Gastrocnemius medialis (tissue), 4 donors: ENCODE measurements around the gene SELL. TPM values are rescaled to one million over a fixed set of nuclear protein-coding genes. Genes with fewer than 3 reads are reported as not detected.
"Not testable (repeated sequence)": the region's sequence is repeated elsewhere in the genome, so short reads cannot be mapped to it uniquely, and the experiment has no call there.

ENCODE experiments used
- ATAC-seq, 2 donors: fragments of 150-250 bp; one replicate each; pipeline ENCODE4 v1.9.1; 2016
- DNase-seq, 2 donors: peaks; one replicate each; pipeline ENCODE4 v3.0.0-alpha.2; 2019
- H3K27ac ChIP-seq, 4 donors: fragments of 200-600 bp; sonication (generic); 1 replicate in 1 of 4; 2 replicates in 3 of 4; pipeline ENCODE4 v1.5.1; 2016 to 2018; ENCODE audit warnings: mild to moderate bottlenecking in 2 of 4, moderate library complexity in 1 of 4
- H3K27me3 ChIP-seq, 3 donors: fragments of 200-600 bp; sonication (generic) in 2 of 3; 1 replicate in 1 of 3; 2 replicates in 2 of 3; pipeline versions ENCODE4 v1.5.1 to v1.6.0; 2016 to 2019; ENCODE audit warnings: mild to moderate bottlenecking in 1 of 3, moderate library complexity in 1 of 3
- H3K36me3 ChIP-seq, 2 donors: fragments of 200-600 bp; sonication (generic) in 1 of 2; one replicate each; pipeline ENCODE4 v1.5.1; 2017 to 2018
- H3K4me1 ChIP-seq, 2 donors: fragments of 200-600 bp; sonication (generic) in 1 of 2; one replicate each; pipeline ENCODE4 v1.5.1; 2016 to 2017; ENCODE audit warnings: mild to moderate bottlenecking in 2 of 2
- H3K4me3 ChIP-seq, 4 donors: fragments of 200-600 bp; sonication (generic) in 3 of 4; 1 replicate in 1 of 4; 2 replicates in 3 of 4; pipeline ENCODE4 v1.5.1; 2016 to 2019; ENCODE audit warnings: mild to moderate bottlenecking in 2 of 4
- H3K9me3 ChIP-seq, 3 donors: fragments of 200-600 bp; sonication (generic) in 2 of 3; 1 replicate in 1 of 3; 2 replicates in 2 of 3; pipeline ENCODE4 v1.5.1; 2016 to 2019
- CTCF ChIP-seq, 5 experiments: fragments of 450-650 bp in 3 of 5; fragments of 200-600 bp in 2 of 5; sonication (generic) in 2 of 5; IDR thresholded peaks in 4 of 5; conservative IDR thresholded peaks in 1 of 5; 1 replicate in 4 of 5; 2 replicates in 1 of 5; pipeline ENCODE4 v1.5.1; 2016 to 2019; ENCODE audit warnings: antibody characterized with exemption in 5 of 5, mild to moderate bottlenecking in 3 of 5, moderate library complexity in 3 of 5
- POLR2A ChIP-seq, 2 donors: fragments of 450-650 bp; IDR thresholded peaks; one replicate each; pipeline ENCODE4 v1.6.1; 2017; ENCODE audit warnings: antibody characterized with exemption in 2 of 2, mild to moderate bottlenecking in 2 of 2, moderate library complexity in 2 of 2
- in situ Hi-C, 4 donors: fragments of 200-750 bp; cut with MboI; loops; one replicate each; pipeline versions ENCODE4 v1.15.0 to v1.8.0; 2017; ENCODE audit warnings: low sequenced_read_pairs in 4 of 4
- intact Hi-C: fragments of 100-400 bp; cut with DNase I; formaldehyde crosslinking; loops from one replicate; pipeline ENCODE4 v1.15.1; 2023; ENCODE audit warnings: low total_unique reads
- total RNA-seq, 4 donors: library from RNA; depleted of rRNA; stranded (reverse); fragments of >200 nt; gene quantifications; one replicate each; pipeline versions ENCODE4 v1.1.0 to v1.2.3, GENCODE V29; 2016

The SELL gene
- total RNA-seq, 4 donors from 2014 or later: 0.24 to 0.72 (median 0.55) TPM; not detected in 1

- ATAC-seq (no peak), DNase-seq (no peak)
- Histone ChIP-seq H3K4me3 (no peak overlapping the region), H3K36me3 (no peaks in the 10 kb centered on the region), H3K4me1 (no peaks in the 10 kb centered on the region), H3K27ac (no peak overlapping the region), H3K9me3 (no peaks in the 10 kb centered on the region), H3K27me3 (no peaks in the 10 kb centered on the region)
- intact Hi-C loops: no loop called here
- no peak for TF ChIP-seq CTCF (IDR thresholded peaks at IDR 0.05 in 4 of 5, conservative IDR thresholded peaks at IDR 0.05 in 1 of 5)
- TF ChIP-seq POLR2A (IDR thresholded peaks at IDR 0.05): no peak
- in situ Hi-C loops: no loop called here
Observed at GRCh38 chr1:169680377-169681019, 30.9 kb downstream of the SELL start.

GRCh38 chr1:169679692-169680091 is 31.7 kb downstream of the SELL start:
- Histone ChIP-seq H3K9me3 (no peaks in the 10 kb centered on the region), H3K27me3 (no peaks in the 10 kb centered on the region), H3K4me1 (no peaks in the 10 kb centered on the region), H3K27ac (no peak overlapping the region), H3K36me3 (no peaks in the 10 kb centered on the region), H3K4me3 (no peak overlapping the region)
- ATAC-seq: no peak
- TF ChIP-seq POLR2A (IDR thresholded peaks at IDR 0.05) (no peak), CTCF (IDR thresholded peaks at IDR 0.05 in 4 of 5, conservative IDR thresholded peaks at IDR 0.05 in 1 of 5) (no peak)
- intact Hi-C loops: no loop called here
- in situ Hi-C loops: no loop called here
- DNase-seq: no peak

- intact Hi-C loops: no loop called here
- ATAC-seq: no peak
Observed at GRCh38 chr1:169676001-169676400, 35.4 kb downstream of the SELL start.

GRCh38 chr1:169670836-169671235 is 40.6 kb downstream of the SELL start:
- Histone ChIP-seq H3K9me3 (no peaks in the 10 kb centered on the region), H3K4me3 (no peak overlapping the region), H3K36me3 (no peaks in the 10 kb centered on the region), H3K27ac (no peak overlapping the region), H3K4me1 (no peaks in the 10 kb centered on the region), H3K27me3 (no peaks in the 10 kb centered on the region)
- no peak for DNase-seq
- intact Hi-C loops (no loop called here), in situ Hi-C loops (no loop called here)
- ATAC-seq: no peak
- TF ChIP-seq CTCF (IDR thresholded peaks at IDR 0.05 in 4 of 5, conservative IDR thresholded peaks at IDR 0.05 in 1 of 5) (no peak), POLR2A (IDR thresholded peaks at IDR 0.05) (no peak)

More at GRCh38 chr1:169676001-169676400, 35.4 kb downstream of the SELL start:
- Histone ChIP-seq H3K27ac (no peak overlapping the region), H3K9me3 (no peaks in the 10 kb centered on the region), H3K36me3 (no peaks in the 10 kb centered on the region), H3K27me3 (no peaks in the 10 kb centered on the region), H3K4me3 (no peak overlapping the region), H3K4me1 (no peaks in the 10 kb centered on the region)
- no peak for DNase-seq
- in situ Hi-C loops: no loop called here
- TF ChIP-seq CTCF (IDR thresholded peaks at IDR 0.05 in 4 of 5, conservative IDR thresholded peaks at IDR 0.05 in 1 of 5): no peak
- TF ChIP-seq POLR2A (IDR thresholded peaks at IDR 0.05): no peak

GRCh38 chr1:169670244-169670643 is 41.2 kb downstream of the SELL start:
- H3K4me1 ChIP-seq, H3K9me3 ChIP-seq, H3K4me3 ChIP-seq, in situ Hi-C loops, intact Hi-C loops, DNase-seq, H3K27me3 ChIP-seq, ATAC-seq, H3K27ac ChIP-seq, H3K36me3 ChIP-seq: not testable (repeated sequence)

GRCh38 chr1:169667699-169668596 is 43.5 kb downstream of the SELL start:
- H3K9me3 ChIP-seq, H3K4me3 ChIP-seq, H3K27me3 ChIP-seq, H3K4me1 ChIP-seq, in situ Hi-C loops, DNase-seq, intact Hi-C loops, H3K36me3 ChIP-seq, H3K27ac ChIP-seq, ATAC-seq: not testable (repeated sequence)

- H3K4me1 ChIP-seq, H3K27me3 ChIP-seq, H3K9me3 ChIP-seq, H3K4me3 ChIP-seq, in situ Hi-C loops, ATAC-seq, H3K27ac ChIP-seq, H3K36me3 ChIP-seq, DNase-seq, intact Hi-C loops: not testable (repeated sequence)
Observed at GRCh38 chr1:169667227-169667639, 44.2 kb downstream of the SELL start.
